Activated CD8-positive, alpha-beta memory T cell treated with anti-CD3 and anti-CD28 coated beads for 24 hours (primary cell): ENCODE data around the gene SPOCK1.

Source experiments
- DNase-seq: peaks from one replicate; pipeline ENCODE4 v3.0.0-alpha.2; 2020

SPOCK1 gene

GRCh38 chr5:137356127-137356526 is 143.0 kb downstream of the SPOCK1 start:
- no peak for DNase-seq

GRCh38 chr5:137355708-137356107 is 143.4 kb downstream of the SPOCK1 start:
- DNase-seq, result no peak

GRCh38 chr5:137352095-137352494 is 147.0 kb downstream of the SPOCK1 start:
- no peak for DNase-seq

GRCh38 chr5:137350791-137351190 is 148.3 kb downstream of the SPOCK1 start:
- DNase-seq, result no peak

- DNase-seq, result no peak
These were observed 150.4 kb downstream of the SPOCK1 start for GRCh38 chr5:137348759-137349158.

GRCh38 chr5:137347865-137348264 is 151.3 kb downstream of the SPOCK1 start:
- no peak for DNase-seq

GRCh38 chr5:137346281-137346680 is 152.8 kb downstream of the SPOCK1 start:
- DNase-seq, result no peak

GRCh38 chr5:137345396-137345795 is 153.7 kb downstream of the SPOCK1 start:
- DNase-seq, result no peak

GRCh38 chr5:137344723-137345322 is 154.3 kb downstream of the SPOCK1 start:
- DNase-seq, result no peak

GRCh38 chr5:137344021-137344420 is 155.1 kb downstream of the SPOCK1 start:
- no peak for DNase-seq

GRCh38 chr5:137342764-137343163 is 156.4 kb downstream of the SPOCK1 start:
- no peak for DNase-seq

- DNase-seq, result no peak
These were observed 157.3 kb downstream of the SPOCK1 start for GRCh38 chr5:137341831-137342230.

GRCh38 chr5:137340881-137341280 is 158.2 kb downstream of the SPOCK1 start:
- DNase-seq, result no peak

GRCh38 chr5:137336565-137337120 is 162.5 kb downstream of the SPOCK1 start:
- DNase-seq, result no peak

- no peak for DNase-seq
These were observed 163.0 kb downstream of the SPOCK1 start for GRCh38 chr5:137336161-137336560.

GRCh38 chr5:137335493-137335892 is 163.6 kb downstream of the SPOCK1 start:
- no peak for DNase-seq

- no peak for DNase-seq
These were observed 165.2 kb downstream of the SPOCK1 start for GRCh38 chr5:137333928-137334327.

GRCh38 chr5:137333475-137333874 is 165.7 kb downstream of the SPOCK1 start:
- no peak for DNase-seq

GRCh38 chr5:137332296-137332695 is 166.8 kb downstream of the SPOCK1 start:
- no peak for DNase-seq

- no peak for DNase-seq
These were observed 169.4 kb downstream of the SPOCK1 start for GRCh38 chr5:137329586-137330296.

- no peak for DNase-seq
These were observed 170.1 kb downstream of the SPOCK1 start for GRCh38 chr5:137328991-137329390.

- no peak for DNase-seq
These were observed 170.7 kb downstream of the SPOCK1 start for GRCh38 chr5:137328463-137328862.

GRCh38 chr5:137325721-137326120 is 173.4 kb downstream of the SPOCK1 start:
- DNase-seq, result no peak
